HL-60/S4 treated with retinoic acid at 250 ng/mL for 4 days and 3 days (cell line): ENCODE results near the gene ADAMTS2.
"Not testable (repeated sequence)": the region's sequence is repeated elsewhere in the genome, so short reads cannot be mapped to it uniquely, and the experiment has no call there.

Experiments
- in situ Hi-C: fragments of 300-500 bp; cut with MboI; formaldehyde crosslinking; loops from 2 replicates; pipeline ENCODE4 v1.7.0; 2022; ENCODE audit warnings: low sequenced_read_pairs

Gene ADAMTS2

DNA sequence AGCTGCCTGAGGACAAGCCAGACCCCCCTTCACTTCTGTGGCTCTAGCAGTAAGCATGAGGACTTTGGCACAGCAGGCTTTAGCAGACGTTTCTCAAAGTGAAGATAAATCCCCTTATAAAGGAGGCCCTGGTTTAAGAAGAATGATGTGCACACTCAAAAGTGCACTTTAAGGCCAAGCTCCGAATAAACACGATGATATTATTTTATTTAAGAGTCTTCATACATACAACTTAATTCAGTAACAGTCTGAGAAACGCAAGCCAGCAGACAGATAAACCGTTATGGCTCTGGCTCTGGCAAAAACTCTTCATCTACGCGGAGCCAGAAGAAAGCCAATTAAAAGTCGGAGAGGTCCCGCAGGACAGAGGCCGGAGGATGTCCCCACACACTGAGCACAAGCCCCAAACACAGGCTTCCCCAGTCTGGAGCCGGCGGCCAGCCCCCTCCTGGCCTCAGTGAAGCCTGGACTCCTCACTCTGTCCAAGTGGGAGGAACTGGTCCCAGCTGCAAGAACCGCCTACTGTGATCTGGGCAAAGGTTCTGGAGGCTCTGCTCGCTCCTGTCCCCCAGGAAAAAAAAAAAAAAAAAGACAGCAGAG is 44.6 kb downstream of the ADAMTS2 start:
- in situ Hi-C loops, result no loop called here

DNA sequence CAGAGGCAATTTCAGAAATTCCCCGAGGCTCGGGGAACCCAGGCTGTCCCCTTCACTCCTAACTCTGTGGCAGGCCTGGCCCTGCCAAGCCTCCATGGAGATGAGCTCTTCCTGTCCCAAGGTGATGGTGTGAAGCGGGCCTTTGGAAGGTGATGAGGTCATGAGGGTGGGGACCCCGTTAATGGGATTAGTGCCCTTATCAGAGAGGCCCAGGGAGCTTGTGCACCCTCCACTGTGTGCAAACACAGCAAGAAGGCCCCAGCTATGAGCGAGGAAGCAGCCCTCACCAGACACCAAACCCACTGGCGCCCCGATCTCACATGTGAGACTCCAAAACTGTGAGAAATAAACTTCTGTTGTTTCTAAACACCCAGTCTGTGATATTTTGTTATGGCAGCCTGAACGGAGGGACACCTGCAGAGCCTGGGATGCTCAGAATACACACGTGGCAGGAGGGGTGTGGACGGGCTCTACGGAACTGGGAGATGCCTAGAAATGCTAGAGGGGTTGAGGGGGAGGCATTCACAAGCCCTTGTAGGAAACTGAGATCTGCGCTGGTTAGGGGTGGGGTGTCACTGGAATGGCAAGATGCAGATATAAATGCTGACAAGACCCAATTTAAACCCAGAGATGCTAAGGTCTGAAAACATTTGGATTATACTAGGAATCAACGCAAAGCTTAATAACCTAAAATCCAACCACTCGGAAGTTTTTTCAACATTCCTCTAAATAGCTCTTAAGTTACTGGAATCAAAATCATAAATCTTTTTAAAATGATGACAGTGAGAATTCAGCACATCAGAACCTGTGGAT is 46.9 kb downstream of the ADAMTS2 start:
- in situ Hi-C loops, result no loop called here

DNA sequence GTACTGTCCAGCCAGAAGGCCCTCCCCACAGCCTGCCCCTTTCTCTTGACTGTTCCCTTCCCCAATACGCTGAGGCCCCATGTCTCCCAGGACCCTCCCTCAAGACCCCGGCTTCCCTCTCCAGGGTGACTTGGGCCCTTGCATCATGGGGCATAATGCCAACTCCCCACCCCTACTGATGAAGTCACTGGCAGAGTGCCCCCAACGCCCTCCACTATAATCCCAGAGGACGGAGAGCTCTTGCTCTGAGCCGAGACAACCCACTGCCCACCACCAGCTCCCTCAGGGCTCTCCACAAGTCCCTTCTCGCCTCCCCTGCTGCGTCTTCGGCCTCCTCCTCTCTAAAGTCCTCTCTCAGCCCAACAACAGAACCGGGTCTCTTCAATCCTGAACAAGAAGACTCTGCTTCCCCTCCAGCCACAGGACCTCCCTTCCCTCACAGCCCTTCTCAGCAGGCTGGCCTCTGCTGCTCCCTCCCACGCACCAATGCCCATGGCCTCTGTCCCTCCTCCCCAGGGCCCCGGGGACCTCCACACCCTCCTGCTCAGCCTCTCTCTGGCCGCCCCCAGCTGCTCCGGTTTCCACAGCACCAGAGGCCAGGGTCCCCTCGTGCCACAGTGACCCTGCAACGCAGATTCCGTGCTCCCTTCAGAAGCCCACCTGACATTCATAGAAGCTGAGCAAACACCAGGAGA is 47.6 kb downstream of the ADAMTS2 start:
- in situ Hi-C loops, result no loop called here

DNA sequence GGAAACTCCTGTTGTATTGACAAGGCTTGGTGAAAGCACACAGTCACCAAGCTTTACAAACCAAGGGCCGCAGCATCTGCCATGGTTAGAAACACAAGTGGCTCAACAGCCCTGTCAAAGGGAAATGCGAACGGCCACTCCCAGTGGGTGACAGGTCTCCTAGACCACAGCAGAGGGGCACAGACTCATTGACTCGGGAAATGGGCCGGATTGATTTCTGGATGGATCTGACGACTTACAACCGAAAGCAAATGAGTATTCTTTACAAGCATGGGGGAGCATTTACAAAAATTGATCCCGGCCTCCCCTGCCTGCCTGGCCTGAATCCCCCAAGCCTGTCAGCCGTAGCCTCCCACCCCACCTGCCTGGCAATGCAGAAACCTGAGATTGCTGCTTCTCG is 48.2 kb downstream of the ADAMTS2 start:
- in situ Hi-C loops, result no loop called here

DNA sequence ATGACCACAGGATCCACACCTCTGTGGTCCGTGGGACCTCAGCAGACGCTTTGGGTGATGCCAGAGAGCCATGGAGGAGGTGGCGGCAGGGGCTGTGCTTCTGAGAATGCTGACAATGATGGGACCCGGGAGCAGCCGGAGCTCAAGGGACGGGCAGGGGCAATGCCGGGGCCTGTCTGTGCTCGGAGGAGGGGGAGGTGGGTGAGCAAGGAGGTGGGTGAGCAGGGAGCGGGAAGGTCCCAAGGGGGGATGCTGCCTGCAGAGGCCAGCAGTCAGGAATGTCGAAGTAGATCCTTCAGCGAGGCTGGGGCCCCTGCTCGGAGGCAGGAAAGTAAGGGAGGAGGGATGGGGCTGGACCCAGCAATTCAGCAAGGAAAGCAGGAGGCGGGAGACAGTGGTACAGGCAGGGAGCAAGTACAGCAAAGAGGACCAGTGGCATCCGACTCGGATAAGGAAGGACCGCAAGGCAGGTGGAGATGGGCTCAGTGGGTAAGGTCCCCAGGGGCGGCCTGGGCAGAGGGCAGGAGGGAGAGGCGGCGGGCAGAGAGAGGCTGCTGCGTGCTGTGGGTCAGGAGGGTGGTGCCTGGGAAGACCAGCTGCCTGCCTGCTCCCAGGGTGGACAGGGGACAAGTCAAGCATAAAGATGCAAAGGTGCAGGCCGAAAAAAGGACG is 49.0 kb downstream of the ADAMTS2 start:
- in situ Hi-C loops, result no loop called here

DNA sequence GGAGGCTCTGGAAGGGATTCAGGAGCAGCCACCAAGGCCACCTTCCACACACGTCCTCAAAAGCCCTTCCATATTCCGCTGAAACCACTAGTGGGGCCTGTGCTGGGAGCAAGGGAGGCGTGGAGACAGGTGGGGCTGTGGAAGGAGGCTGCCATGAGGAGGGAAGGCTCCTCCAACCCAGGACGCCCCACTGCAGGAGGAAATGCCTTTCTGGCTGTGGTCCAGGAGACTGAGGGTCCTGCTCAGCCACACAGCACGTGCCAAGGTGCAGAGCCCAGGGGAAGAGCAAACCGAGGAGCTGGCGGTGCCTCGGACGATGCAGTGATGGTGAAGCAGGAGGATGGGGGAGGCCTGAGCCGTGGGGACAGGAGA is 49.5 kb downstream of the ADAMTS2 start:
- in situ Hi-C loops, result no loop called here

DNA sequence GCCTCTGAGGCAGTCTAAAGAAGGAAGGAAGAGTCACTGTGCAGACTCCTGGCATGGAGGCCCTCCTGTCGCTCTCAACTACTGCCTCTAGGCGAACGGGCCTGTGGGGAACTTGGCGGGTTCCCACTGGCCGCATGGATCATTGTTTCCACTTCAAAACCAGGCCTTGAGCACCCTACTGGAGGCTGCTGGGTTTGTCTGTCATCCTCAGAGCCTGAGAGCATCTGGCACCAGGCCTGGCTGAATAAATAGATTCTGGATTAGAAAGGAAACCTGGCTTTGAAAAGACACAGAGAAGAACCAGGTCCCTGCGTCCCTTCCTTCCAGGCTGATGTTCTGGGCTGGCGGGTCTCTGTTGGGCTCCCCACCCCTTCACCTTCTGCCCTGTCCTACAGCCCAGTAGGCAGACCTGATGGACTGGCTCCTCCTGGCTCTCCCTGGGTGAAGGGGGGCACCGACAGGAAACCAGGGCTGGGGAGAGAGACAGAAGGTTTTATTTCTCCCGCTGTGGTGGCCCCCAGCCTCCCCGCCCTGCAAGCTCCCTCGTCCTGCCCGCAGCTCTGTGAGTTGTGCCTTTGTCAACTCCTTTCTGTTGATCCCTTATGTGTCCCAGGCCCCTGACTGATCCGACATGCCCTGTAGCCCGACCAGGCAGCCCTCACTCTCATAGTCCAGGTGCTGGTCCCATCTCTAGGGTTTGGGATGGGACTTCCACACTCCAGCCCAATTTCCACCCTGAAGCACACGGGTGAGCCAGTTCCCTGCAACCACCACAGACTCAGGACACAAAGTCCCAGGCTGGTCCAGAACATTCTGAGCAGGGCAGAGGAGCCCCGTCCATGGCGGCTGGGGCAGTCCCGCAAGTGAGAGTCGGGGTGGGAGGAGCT is 50.1 kb downstream of the ADAMTS2 start:
- in situ Hi-C loops, result no loop called here

DNA sequence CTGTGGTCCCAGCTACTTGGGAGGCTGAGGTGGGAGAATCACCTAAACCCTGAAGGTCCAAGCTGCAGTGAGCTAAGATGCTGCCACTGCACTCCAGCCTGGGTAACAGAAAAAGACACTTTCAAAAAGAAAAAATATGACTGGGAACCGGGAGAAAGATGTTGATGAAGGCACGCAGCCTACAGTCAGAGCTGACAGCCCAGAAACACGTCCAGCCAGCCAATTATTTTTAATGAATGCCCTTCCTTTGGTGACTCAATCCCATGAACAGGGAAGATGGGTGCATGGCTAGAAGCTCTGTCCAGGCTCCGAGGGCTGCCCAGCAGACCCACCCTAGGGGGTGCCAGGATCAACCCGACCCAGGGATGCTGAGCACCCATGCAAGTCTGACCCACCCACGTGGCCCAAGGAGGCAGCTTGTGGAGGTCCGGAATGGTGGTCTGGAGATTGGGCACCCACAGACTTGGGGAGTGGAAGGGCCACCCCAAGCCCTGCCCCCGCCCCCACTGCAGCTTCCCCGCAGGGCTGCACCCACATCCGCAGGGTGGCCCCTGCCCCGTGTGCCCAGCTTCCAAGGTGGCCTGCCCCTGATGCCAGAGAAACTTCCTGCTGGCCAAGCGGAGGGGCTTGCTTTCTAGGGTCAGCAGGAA is 51.0 kb downstream of the ADAMTS2 start:
- in situ Hi-C loops, result no loop called here

DNA sequence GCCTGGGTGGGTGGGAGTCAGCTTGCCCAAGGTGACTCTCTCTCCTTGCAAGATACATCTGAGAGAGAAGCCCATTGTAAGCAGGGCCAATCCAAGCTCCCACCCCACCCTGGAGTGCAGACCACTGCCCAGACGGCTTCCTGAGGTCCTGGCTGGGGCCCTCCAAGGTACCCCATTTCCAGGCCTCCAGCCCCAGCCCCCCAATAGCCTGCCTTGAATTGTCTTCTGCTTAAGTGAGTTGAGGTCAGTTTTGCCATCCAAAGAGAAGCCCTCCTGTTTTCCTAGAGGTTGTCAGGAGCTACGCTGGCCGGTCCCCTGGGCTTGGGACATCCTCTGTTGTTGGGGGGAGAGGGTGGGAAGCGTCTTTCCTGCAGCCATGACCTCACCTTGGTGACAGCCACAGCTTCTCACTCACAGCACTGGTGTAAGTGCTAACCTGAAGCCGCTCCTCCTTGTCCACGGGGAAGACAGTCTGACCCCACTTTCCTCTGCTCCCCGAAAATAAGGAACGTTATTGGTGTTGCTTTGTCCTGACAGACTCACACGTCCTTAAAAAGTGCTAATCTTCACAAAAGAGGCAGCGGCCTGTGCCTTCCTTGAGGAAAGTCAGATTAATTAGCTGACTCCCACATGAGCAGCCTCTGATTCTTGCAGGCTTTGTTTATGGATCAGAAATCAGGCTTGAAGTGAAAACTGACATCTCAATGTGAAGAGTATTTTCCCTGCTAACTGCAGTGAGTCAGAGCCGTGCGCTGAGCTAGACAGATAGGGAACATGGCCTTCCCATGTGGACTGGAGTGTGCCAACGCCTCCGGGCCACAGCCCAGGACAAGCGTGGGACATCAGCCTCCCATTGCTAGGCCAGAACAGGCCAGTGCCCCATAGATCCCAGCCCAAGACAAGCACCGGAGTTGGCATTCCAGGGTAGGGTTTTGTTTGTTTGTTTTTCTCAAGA is 52.3 kb downstream of the ADAMTS2 start:
- in situ Hi-C loops, result no loop called here

DNA sequence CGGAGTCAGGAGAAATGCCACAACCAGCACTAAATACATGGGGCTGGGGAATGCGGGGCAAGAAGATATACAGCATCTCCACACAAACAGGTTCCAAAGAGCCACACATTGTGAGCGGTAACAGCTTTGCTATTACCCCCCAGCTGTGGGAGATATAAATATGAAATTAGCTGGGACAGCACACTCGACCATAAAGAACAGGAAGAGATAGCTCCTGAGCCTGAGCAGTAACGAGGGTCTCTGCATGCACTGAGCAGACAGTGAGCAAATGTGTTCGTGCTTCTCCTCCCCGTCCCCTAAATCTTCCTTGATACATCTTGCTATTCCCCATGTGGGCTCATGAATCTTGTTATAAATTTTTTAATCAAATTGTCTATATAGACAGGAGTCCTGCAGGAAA is 53.1 kb downstream of the ADAMTS2 start:
- in situ Hi-C loops, result no loop called here

DNA sequence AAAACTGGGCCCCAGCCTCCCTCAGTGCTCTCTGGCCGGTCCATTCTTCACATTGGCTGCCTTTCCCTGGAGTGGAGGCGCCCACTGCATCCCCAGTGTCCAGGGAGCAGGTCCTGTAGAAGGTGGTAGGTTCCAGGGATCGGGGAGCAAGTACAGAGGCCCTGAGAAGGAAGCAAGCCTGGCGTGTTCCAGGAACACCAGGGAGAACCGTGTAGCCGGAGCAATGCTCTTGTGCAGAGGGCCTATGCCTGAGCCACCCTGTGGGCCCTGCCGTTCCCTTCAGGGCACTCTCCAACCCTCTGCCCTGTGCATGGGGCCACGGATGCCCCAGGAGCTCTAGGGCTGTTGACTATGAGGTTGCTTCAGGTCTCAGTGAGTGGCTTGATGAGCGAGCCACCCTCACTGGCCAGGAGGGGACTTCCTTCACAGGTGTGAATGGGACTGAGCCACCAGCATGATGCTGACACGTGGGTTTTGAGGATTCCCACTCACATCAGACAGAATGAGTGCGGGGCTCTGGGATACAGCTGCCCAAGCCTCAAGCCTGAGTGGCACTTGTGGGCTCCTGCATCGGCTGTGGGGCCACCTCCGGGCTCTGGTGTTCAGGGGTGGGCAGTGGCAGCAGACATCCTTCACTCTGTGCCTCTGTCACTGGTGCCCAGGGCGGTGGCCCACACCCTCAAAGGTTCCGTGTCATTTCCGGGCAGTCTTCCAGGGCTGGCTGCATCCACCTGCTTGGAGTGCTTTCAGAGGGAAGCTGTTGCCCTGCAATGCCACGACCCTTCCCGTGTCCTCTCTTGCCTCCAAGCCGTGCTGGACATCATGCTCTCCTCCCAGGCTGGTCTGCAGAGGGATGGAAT is 54.4 kb downstream of the ADAMTS2 start:
- in situ Hi-C loops, result no loop called here

DNA sequence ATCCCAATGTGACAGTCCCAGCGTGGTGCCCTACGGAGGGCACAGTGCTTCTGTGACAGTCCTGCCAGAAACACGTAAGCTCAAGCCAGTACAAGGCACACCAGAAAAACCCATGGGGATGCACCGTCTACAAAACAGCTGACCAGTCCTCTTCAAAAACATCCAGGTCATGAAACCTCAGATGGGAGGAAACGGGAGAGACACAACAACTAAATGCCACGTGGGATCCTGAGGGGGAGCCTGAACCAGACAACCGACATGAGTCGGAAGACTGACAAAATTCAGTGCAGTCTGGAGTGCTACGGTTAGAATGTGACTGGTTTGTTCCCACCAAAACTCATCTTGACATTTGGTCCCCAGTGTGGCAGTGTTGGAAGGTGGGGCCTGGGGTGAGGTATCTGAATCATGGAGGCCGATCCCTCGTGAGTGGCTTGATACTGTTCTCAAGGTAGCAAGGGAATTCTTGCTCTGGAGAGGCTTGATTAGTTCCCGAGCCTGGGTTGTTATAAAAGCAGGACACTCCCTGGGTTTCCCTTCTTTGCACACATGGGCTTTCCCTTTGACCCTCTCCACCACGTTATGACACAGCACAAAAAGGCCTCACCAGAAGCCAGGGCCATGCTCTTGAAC is 55.4 kb downstream of the ADAMTS2 start:
- in situ Hi-C loops, result no loop called here

DNA sequence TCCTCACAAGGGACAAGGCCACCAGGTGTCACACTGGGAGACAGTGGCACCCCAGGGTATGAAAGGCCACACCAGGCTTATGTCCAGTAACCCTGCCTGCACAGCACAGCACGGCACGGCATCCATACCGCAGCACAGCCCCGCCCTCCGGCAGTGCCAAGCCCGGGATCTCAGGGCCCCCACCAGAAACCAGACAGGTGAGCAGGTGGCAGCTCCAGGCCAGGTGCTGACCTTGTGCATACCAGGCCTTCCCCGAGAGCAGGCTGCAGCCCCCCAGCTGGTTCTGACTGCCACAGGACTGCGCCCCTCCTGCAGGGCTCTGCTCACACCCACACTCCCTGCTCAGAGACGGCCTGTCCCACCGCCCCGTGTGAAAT is 56.5 kb downstream of the ADAMTS2 start:
- in situ Hi-C loops, result no loop called here

DNA sequence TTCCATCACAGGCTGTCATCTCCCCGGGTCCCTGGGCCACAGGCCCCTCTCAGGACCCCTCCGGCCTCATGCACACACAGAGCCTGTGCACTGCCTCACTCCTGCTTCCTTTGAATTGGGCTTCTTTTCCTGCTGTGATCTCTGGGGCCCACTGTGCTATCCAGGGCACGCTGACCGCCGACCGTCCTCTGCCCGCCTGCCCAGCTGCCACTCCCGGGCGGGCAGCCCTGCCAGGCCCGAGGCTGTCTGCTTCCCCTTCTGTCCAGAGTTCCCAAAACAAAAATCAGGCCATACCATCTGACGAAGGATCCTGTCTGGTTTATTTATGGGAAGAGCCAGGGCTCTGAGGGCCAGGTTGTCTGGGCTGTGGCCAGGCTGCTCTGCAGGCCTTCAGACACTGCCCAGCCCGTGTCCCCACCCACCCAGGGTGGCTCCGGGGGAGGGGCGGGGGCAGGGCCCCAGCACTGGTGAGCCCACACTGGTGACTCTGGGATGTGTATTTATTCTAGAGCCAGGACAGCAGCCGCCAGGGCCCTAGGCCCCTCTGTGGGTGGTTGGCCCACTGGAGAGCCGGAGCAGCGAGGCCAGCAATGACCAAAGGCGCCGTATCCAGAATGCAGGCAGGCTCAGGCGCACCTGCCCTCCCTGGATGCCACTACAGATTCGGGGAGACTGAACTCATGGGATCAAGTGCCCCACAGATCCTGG is 57.0 kb downstream of the ADAMTS2 start:
- in situ Hi-C loops, result no loop called here

DNA sequence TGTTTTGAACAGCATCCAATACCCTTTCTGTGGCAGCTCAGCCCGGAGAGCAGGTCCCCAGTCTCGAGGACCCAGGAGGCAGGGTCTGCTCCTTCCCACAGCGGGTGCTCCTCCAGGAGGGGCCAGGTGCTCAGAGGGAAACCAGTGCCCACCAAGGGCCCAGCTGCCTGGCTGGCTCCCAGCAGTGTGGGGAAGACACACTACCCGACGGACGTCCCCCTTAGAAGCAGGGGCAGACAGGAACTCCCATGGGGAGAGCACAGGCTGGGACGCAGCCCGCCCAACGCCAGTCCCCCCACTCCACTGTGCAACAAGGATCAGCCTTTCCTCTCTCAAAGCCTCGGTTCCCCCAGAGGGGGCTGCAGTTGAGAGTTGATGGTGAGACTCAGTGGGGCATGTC is 57.6 kb downstream of the ADAMTS2 start:
- in situ Hi-C loops, result no loop called here

DNA sequence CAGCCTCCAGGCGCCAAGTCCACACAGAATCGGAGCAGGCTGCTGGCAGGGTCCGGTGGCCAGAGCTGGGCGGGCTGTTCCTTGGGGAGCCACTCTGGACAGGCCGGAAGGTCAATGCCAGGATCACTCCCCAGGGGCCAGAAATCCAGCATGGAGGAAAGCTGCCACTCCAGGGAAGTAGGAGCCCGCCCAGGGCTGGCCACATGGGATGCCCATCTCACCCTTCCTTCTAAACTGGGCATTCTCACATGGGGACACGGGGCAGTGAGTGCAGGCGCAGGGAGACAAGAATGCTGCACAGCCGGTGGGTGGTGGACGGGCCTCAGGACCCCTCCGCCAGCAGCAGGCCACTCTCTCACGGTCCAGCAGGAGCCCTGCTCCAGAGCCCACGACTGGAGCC is 58.2 kb downstream of the ADAMTS2 start:
- in situ Hi-C loops, result no loop called here

DNA sequence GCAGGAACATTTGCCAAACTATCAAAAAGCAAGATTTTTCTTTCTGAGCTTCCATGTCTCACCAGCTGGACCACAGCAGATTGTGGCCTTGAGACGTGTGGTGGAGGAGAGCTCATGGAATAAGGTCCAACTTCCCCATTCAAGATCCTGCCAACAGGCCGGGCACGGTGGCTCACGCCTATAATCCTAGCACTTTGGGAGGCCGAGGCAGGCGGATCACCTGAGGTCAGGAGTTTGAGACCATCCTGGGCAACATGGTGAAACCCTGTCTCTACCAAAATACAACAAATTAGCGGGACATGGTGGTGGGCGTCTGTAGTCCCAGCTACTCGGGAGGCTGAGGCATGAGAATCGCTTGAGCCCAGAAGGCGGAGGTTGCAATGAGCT is 59.5 kb downstream of the ADAMTS2 start:
- in situ Hi-C loops, result not testable (repeated sequence)
